ENCODE results near the gene PHF21B.

PHF21B gene

GRCh38 chr22:45009606-45010531 lies at the start of gene PHF21B:
TSS of gene PHF21B (minus strand) at chr22:45010005. CDS start at chr22:45009549, 456 bp downstream.
- TF ChIP-seq TEAD4 (IDR thresholded peaks at IDR 0.05): no peak
- TF ChIP-seq CEBPB (IDR thresholded peaks at IDR 0.05): no peak
- peak; percentile 28; the same call in 1 of the 2 replicates for TF ChIP-seq MAX (IDR thresholded peaks at IDR 0.05)

- TF ChIP-seq CEBPB (IDR thresholded peaks at IDR 0.05) (no peak), NFIC (IDR thresholded peaks at IDR 0.05) (no peak), USF1 (IDR thresholded peaks at IDR 0.05) (no peak), REST (IDR thresholded peaks at IDR 0.05; ENCODE audit: low read depth) (no peak), ZBTB7A (IDR thresholded peaks at IDR 0.05; ENCODE audit: low read depth) (no peak), EP300 (IDR thresholded peaks at IDR 0.05; ENCODE audit: borderline replicate concordance) (no peak), RAD21 (IDR thresholded peaks at IDR 0.05; ENCODE audit: low read depth) (no peak), TEAD4 (IDR thresholded peaks at IDR 0.05) (no peak), TAF1 (IDR thresholded peaks at IDR 0.05; ENCODE audit: low read depth) (no peak)
Observed at GRCh38 chr22:45059296-45059695, 49.5 kb upstream of the PHF21B start.

GRCh38 chr22:45058622-45058912 lies 48.8 kb upstream of the PHF21B start:
- TF ChIP-seq CREB1 (IDR thresholded peaks at IDR 0.05; ENCODE audit: low read depth) (no peak), EGR1 (IDR thresholded peaks at IDR 0.05) (no peak), RAD21 (IDR thresholded peaks at IDR 0.05; ENCODE audit: low read depth) (no peak), EP300 (IDR thresholded peaks at IDR 0.05; ENCODE audit: borderline replicate concordance) (no peak), TCF12 (IDR thresholded peaks at IDR 0.05; ENCODE audit: low read depth) (no peak), ZBTB7A (IDR thresholded peaks at IDR 0.05; ENCODE audit: low read depth) (no peak), REST (IDR thresholded peaks at IDR 0.05; ENCODE audit: low read depth) (no peak), YY1 (IDR thresholded peaks at IDR 0.05; ENCODE audit: low read depth) (no peak), TEAD4 (IDR thresholded peaks at IDR 0.05) (no peak), TAF1 (IDR thresholded peaks at IDR 0.05; ENCODE audit: low read depth) (no peak), CEBPB (IDR thresholded peaks at IDR 0.05) (no peak), USF1 (IDR thresholded peaks at IDR 0.05) (no peak), MAX (IDR thresholded peaks at IDR 0.05) (no peak), FOXM1 (IDR thresholded peaks at IDR 0.05; ENCODE audit: borderline replicate concordance, low read depth) (no peak), NFIC (IDR thresholded peaks at IDR 0.05) (no peak)

- no peak for TF ChIP-seq TEAD4 (IDR thresholded peaks at IDR 0.05)
- no peak for TF ChIP-seq EGR1 (IDR thresholded peaks at IDR 0.05)
- no peak for TF ChIP-seq EP300 (IDR thresholded peaks at IDR 0.05; ENCODE audit: borderline replicate concordance)
- no peak for TF ChIP-seq FOXM1 (IDR thresholded peaks at IDR 0.05; ENCODE audit: borderline replicate concordance, low read depth)
- no peak for TF ChIP-seq CEBPB (IDR thresholded peaks at IDR 0.05)
- TF ChIP-seq TAF1 (IDR thresholded peaks at IDR 0.05; ENCODE audit: low read depth): no peak
- no peak for TF ChIP-seq MAX (IDR thresholded peaks at IDR 0.05)
Observed at GRCh38 chr22:45055936-45056335, 46.1 kb upstream of the PHF21B start.

- TF ChIP-seq NFIC (IDR thresholded peaks at IDR 0.05): no peak
- TF ChIP-seq TCF12 (IDR thresholded peaks at IDR 0.05; ENCODE audit: low read depth): no peak
- TF ChIP-seq FOXM1 (IDR thresholded peaks at IDR 0.05; ENCODE audit: borderline replicate concordance, low read depth): no peak
- TF ChIP-seq CREB1 (IDR thresholded peaks at IDR 0.05; ENCODE audit: low read depth): no peak
- TF ChIP-seq TAF1 (IDR thresholded peaks at IDR 0.05; ENCODE audit: low read depth): no peak
- TF ChIP-seq ZBTB7A (IDR thresholded peaks at IDR 0.05; ENCODE audit: low read depth): no peak
- no peak for TF ChIP-seq RAD21 (IDR thresholded peaks at IDR 0.05; ENCODE audit: low read depth)
- TF ChIP-seq CEBPB (IDR thresholded peaks at IDR 0.05): no peak
- no peak for TF ChIP-seq USF1 (IDR thresholded peaks at IDR 0.05)
- no peak for TF ChIP-seq EGR1 (IDR thresholded peaks at IDR 0.05)
- TF ChIP-seq REST (IDR thresholded peaks at IDR 0.05; ENCODE audit: low read depth): no peak
Observed at GRCh38 chr22:45053571-45053970, 43.8 kb upstream of the PHF21B start.

All from Ishikawa (cell line).